ENCODE measurements around the gene IFNAR1. TPM values are rescaled to one million over a fixed set of nuclear protein-coding genes. Genes with fewer than 3 reads are reported as not detected.

IFNAR1 gene
- 17.5 and 19.5 TPM in 2 replicates for total RNA-seq
- polyA plus RNA-seq = 16.5 and 23.1 TPM in 2 replicates
- polyA plus RNA-seq (2012) = 18.7 and 24.7 TPM in 2 replicates
- polyA minus RNA-seq (ENCODE audit: low replicate concordance) = 7.8 and 8.2 TPM in 2 replicates

DNA sequence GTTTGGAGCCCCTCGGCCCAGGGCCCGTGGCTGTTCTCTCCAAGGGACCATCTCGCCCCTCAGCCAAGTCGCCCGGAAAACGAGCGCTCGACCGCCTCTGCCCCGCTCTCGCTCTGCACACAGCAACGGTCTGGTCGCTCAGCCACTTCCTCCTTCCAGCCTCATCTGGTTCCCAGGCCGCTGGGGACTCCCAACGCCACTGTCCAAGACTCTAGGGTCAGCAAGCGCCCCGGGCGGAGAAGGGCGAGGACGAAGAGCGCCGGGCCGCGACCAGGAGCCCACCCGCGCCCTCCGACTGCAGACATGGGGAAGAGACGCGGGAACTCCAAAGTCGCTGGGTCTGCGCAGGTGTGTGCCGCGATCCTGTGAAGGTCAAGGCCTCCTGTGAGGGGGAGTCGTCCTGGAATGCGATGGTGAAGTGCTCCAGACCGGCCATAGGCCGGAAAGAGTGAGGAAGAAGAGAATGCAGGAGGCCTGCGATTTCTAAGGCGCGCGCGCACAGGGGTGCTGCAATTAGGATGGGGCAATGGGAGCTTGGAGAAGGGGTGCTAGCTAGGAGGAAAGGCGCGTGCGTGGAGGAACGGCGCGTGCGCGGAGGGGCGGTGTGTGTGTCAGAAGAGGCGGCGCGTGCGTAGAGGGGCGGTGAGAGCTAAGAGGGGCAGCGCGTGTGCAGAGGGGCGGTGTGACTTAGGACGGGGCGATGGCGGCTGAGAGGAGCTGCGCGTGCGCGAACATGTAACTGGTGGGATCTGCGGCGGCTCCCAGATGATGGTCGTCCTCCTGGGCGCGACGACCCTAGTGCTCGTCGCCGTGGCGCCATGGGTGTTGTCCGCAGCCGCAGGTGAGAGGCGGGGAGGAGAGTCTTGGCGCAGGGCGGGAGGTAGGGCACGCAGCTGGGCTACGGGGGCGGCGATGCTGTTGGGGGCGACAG lies at the start of gene IFNAR1:
Gene IFNAR1, plus strand, starts transcription at position 680 of the 931 bp plus-strand sequence. Its CDS starts 86 bp downstream, at position 766.
- Histone ChIP-seq H3K4me1 (ENCODE audit: control insufficient read depth, extremely low read depth, insufficient read depth, low read length) (no peaks in the 10 kb centered on the region), H2AFZ (ENCODE audit: low read length) (peak within 1 kb of the TSS; percentile 99), H3K27me3 (ENCODE audit: control insufficient read depth, insufficient read depth, low read length) (no peaks in the 10 kb centered on the region), H3K9ac (ENCODE audit: insufficient read depth, low read length) (peak within 1 kb of the TSS; percentile 98), H3K4me3 (replicated peaks in 1 of 4; ENCODE audit: control extremely low read depth in 1 of 4, insufficient read depth in 1 of 4, low read depth in 3 of 4, low read length in 4 of 4) (peak within 1 kb of the TSS; percentile 84 to 99 (median 96)), H3K27ac (ENCODE audit: insufficient read depth, low read length) (peak within 1 kb of the TSS; percentile 98), H3K79me2 (ENCODE audit: control insufficient read depth, insufficient read depth, low read length) (peaks cover 26% of the 10 kb centered on the region), H3K4me2 (ENCODE audit: extremely low read depth, insufficient read depth, low read length) (peak within 1 kb of the TSS; percentile 86), H3K9me3 (ENCODE audit: control insufficient read depth, insufficient read depth, low read depth, low read length) (no peaks in the 10 kb centered on the region), H3K36me3 (ENCODE audit: control insufficient read depth, insufficient read depth, low read length) (no peaks in the 10 kb centered on the region), H4K20me1 (ENCODE audit: control insufficient read depth, extremely low read depth, insufficient read depth, low read length) (no peaks in the 10 kb centered on the region)
- peak; percentile 96 to 98 for DNase-seq (ENCODE audit: low read depth in 2 of 2)
- TF ChIP-seq, protein P1, sequence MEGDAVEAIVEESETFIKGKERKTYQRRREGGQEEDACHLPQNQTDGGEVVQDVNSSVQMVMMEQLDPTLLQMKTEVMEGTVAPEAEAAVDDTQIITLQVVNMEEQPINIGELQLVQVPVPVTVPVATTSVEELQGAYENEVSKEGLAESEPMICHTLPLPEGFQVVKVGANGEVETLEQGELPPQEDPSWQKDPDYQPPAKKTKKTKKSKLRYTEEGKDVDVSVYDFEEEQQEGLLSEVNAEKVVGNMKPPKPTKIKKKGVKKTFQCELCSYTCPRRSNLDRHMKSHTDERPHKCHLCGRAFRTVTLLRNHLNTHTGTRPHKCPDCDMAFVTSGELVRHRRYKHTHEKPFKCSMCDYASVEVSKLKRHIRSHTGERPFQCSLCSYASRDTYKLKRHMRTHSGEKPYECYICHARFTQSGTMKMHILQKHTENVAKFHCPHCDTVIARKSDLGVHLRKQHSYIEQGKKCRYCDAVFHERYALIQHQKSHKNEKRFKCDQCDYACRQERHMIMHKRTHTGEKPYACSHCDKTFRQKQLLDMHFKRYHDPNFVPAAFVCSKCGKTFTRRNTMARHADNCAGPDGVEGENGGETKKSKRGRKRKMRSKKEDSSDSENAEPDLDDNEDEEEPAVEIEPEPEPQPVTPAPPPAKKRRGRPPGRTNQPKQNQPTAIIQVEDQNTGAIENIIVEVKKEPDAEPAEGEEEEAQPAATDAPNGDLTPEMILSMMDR (conservative IDR thresholded peaks at IDR 0.05 in 1 of 2, IDR thresholded peaks at IDR 0.05 in 1 of 2; ENCODE audit: low read depth in 1 of 2, low read length in 2 of 2) = no peak
- TF ChIP-seq EZH2 (IDR thresholded peaks at IDR 0.05; ENCODE audit: low read length, missing control alignments) = no peak

DNA sequence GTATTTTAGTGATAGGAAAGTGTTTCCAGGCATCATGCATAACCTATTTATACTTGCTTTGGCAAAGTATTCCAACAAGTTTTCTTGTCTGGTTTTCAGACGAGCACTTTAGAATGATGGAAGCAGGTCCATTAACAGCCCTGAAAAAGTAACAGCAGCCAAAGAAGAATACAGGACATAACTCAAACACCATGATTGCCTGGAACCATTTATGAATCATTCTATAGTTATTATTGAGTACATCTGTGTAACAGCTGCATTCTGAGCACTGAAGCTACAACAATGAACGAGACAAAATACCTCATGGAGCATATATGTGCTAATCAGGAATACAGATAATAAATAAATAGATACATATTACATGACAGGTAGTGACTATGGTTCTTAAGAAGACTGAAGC lies 46.0 kb upstream of the IFNAR1 start:
- Histone ChIP-seq H3K9me3 (ENCODE audit: control insufficient read depth, insufficient read depth, low read depth, low read length) (no peaks in the 10 kb centered on the region), H3K27me3 (ENCODE audit: control insufficient read depth, insufficient read depth, low read length) (no peaks in the 10 kb centered on the region), H3K79me2 (ENCODE audit: control insufficient read depth, insufficient read depth, low read length) (no peaks in the 10 kb centered on the region), H4K20me1 (ENCODE audit: control insufficient read depth, extremely low read depth, insufficient read depth, low read length) (no peaks in the 10 kb centered on the region), H3K4me1 (ENCODE audit: control insufficient read depth, extremely low read depth, insufficient read depth, low read length) (no peaks in the 10 kb centered on the region), H3K9ac (ENCODE audit: insufficient read depth, low read length) (no peak overlapping the region), H3K4me3 (replicated peaks in 1 of 4; ENCODE audit: control extremely low read depth in 1 of 4, insufficient read depth in 1 of 4, low read depth in 3 of 4, low read length in 4 of 4) (no peak overlapping the region), H3K4me2 (ENCODE audit: extremely low read depth, insufficient read depth, low read length) (no peak overlapping the region), H2AFZ (ENCODE audit: low read length) (no peak overlapping the region), H3K27ac (ENCODE audit: insufficient read depth, low read length) (no peak overlapping the region), H3K36me3 (ENCODE audit: control insufficient read depth, insufficient read depth, low read length) (peaks cover 4% of the 10 kb centered on the region)
- peak; percentile 20 to 30 for DNase-seq (ENCODE audit: low read depth in 2 of 2)
- no peak for TF ChIP-seq EZH2 (IDR thresholded peaks at IDR 0.05; ENCODE audit: low read length, missing control alignments)
- TF ChIP-seq, protein P1 (conservative IDR thresholded peaks at IDR 0.05 in 1 of 2, IDR thresholded peaks at IDR 0.05 in 1 of 2; ENCODE audit: low read depth in 1 of 2, low read length in 2 of 2) = no peak

DNA sequence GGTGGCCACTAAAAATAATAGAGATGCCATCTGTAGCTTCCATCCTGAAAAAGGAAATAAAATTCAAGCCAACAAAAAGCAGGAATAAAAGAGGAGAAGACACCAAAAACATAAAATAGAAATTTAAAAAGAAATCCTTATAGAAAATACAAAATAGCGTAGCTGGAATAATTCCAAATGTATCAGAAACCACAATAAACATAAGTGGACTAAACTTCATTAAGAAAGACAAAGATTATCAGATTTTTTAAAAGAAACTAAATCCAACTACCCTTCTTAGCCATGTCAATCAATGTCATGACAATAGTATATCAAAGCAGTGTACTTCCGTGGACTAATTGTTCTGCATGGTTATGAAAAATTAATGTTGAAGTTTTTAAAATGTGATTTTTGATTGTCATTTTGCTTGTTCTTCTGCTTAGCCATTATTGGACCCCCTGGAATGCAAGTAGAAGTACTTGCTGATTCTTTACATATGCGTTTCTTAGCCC lies 45.4 kb upstream of the IFNAR1 start:
- Histone ChIP-seq H3K27me3 (ENCODE audit: control insufficient read depth, insufficient read depth, low read length) (no peaks in the 10 kb centered on the region), H3K4me3 (replicated peaks in 1 of 4; ENCODE audit: control extremely low read depth in 1 of 4, insufficient read depth in 1 of 4, low read depth in 3 of 4, low read length in 4 of 4) (no peak overlapping the region), H3K36me3 (ENCODE audit: control insufficient read depth, insufficient read depth, low read length) (peaks cover 5% of the 10 kb centered on the region), H3K4me2 (ENCODE audit: extremely low read depth, insufficient read depth, low read length) (no peak overlapping the region), H3K27ac (ENCODE audit: insufficient read depth, low read length) (no peak overlapping the region), H3K79me2 (ENCODE audit: control insufficient read depth, insufficient read depth, low read length) (no peaks in the 10 kb centered on the region), H2AFZ (ENCODE audit: low read length) (no peak overlapping the region), H4K20me1 (ENCODE audit: control insufficient read depth, extremely low read depth, insufficient read depth, low read length) (no peaks in the 10 kb centered on the region), H3K9ac (ENCODE audit: insufficient read depth, low read length) (no peak overlapping the region), H3K9me3 (ENCODE audit: control insufficient read depth, insufficient read depth, low read depth, low read length) (no peaks in the 10 kb centered on the region), H3K4me1 (ENCODE audit: control insufficient read depth, extremely low read depth, insufficient read depth, low read length) (no peaks in the 10 kb centered on the region)
- TF ChIP-seq EZH2 (IDR thresholded peaks at IDR 0.05; ENCODE audit: low read length, missing control alignments) = no peak
- TF ChIP-seq, protein P1 (conservative IDR thresholded peaks at IDR 0.05 in 1 of 2, IDR thresholded peaks at IDR 0.05 in 1 of 2; ENCODE audit: low read depth in 1 of 2, low read length in 2 of 2) = no peak
- DNase-seq (ENCODE audit: low read depth in 2 of 2) = no peak

Measured in fibroblast of lung (primary cell).